Inferior parietal cortex (tissue), 1 donor: Measurements from ENCODE around the gene BEND3.
"Not testable (repeated sequence)": the region's sequence is repeated elsewhere in the genome, so short reads cannot be mapped to it uniquely, and the experiment has no call there.

Source experiments
- DNase-seq: peaks from one replicate; pipeline ENCODE4 v3.0.0-alpha.2; 2016; ENCODE audit errors: extremely low spot score

Gene BEND3

GRCh38 chr6:107121266-107121665, 6.0 kb upstream of the BEND3 start:
- no peak for DNase-seq

- no peak for DNase-seq
Measured at GRCh38 chr6:107120404-107120803, 5.1 kb upstream of the BEND3 start.

GRCh38 chr6:107118976-107119375, 3.7 kb upstream of the BEND3 start:
- no peak for DNase-seq

- not testable (repeated sequence) for DNase-seq
Measured at GRCh38 chr6:107118540-107118939, 3.2 kb upstream of the BEND3 start.

- no peak for DNase-seq
Measured at GRCh38 chr6:107116931-107117330, 1.6 kb upstream of the BEND3 start.

DNA sequence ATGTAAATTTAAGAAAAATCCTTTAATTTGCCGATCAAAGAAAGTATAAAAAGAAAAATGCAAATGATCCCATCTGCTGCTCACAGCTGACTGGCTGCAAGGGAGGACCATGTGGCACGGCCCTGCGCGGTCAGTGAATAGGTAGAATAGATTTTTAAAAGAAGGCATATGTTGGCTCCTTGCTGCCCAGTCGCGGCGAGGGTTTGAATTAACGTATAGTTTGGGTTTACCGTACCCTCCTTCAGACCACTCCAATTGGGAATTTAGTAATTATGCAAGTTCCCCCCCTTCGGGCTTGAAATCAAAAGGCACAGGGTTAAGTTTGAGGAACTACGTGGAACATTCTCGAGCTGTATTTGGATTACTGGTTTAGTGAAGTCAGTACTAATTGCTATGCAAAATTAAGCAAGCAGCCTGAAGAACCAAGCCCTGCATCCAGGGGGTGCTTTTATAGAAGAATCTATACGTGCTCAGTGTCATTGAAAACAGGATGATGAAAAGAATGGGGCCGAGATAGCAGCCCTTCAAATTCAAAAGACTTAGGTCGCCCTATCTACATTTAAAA, 1.1 kb upstream of the BEND3 start:
- DNase-seq = no peak

DNA sequence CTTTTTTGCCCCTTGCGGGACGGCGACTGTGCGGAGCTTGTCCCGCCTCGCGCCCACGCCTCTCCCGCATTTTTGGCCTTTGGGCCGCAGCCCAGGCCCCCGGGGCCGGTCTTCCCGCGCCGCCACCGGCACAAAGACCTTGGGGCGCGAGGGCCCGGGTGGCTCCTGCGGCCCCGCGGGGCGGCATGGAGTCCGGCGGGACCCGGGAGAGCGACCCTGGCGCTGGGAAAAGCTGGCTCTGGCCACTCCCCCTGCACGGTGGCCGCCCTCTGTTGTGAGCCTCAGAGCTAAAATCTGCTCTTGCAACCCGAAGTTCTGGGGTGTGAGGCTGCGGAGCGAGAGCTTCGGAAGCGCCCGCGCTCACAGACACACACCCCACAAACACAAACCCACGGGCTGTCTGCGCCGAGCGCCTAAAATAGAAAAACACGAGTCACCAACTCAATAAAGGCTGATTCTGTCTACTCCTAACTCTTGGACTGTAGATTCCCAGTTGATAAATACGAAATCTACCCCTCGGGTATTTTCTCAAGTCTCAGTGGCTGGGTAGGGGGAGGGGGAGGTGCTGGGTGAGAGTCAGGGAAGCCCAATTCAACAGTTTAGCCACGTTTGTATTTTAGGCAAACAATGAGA, 496 bp upstream of the BEND3 start:
- DNase-seq = peak; percentile 21

DNA sequence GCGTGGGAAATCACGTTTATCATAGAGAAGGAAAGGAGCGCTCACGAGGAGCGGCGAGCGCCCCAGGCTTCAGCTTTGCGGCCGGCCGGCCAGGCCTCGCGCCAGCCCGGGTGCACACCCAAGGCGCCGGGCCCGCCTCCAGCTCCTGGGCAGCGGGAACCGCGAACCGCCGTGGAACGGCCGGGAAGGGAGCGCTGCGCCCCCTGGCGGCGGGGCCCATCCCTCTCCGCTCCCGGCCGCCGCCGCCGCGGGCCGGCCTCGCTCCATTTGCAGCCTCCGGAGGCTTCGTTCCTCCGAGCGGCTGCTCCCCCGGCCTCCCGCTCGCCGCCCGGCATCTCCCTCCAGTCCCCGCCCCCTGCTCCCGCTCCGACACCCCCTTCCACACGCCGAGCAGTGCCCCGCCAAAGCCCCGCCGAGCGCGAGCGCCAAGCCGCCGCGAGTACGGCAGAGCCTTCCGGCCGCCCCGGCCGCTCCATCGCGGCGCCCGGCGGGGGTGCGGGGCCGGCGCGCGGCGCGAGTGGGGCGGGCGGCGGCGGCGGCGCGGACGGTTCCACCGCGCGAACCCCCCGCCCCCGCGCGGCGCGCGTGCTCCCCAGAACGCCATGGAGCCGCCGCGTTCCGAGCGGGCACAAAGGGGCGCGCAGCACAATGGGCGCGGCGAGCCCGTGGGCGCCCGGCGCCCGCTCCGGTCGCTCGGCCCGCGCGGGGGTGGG, 946 bp downstream of the BEND3 start:
- peak; percentile 77 for DNase-seq

DNA sequence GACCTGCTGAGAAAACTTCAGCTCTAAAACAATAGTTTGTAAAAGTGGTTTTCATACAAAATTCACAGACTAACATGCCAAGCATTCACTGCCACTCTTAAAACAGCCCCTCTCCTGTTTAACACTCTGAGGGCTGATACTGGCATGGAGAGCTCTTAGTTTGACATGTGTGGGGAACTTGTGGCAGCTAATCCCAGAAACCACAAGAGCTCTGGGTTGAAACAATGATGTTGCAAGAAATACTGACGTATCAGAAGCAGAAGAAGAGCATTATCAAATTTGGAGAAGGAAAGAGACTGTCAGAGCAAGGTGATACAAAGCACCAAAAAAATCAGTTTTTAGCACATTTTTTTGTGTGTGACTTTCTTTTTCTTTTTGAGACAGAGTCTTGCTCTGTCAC, 5.1 kb downstream of the BEND3 start:
- no peak for DNase-seq

GRCh38 chr6:107108201-107108890, 7.0 kb downstream of the BEND3 start:
- no peak for DNase-seq

- no peak for DNase-seq
Measured at GRCh38 chr6:107107791-107108190, 7.5 kb downstream of the BEND3 start.

DNA sequence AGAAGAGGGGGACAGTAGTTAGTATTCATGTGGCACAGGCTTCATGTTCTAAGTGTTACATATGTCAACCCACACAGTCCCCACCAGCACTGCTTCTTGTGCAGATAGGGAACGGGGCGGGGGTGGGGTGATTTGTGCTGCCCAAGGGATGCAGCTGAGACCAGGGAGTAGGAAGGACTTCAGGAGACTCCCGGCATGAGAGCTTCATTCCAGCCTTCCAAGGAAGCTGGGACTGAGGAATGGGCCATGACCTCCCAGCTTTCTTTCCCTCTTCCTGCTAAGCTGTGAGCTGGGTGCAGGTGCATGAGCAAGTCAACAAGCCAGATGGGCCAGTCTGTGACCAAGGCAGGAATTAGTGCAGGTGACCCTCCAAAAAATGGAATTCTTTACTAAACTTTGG, 9.2 kb downstream of the BEND3 start:
- DNase-seq = no peak

DNA sequence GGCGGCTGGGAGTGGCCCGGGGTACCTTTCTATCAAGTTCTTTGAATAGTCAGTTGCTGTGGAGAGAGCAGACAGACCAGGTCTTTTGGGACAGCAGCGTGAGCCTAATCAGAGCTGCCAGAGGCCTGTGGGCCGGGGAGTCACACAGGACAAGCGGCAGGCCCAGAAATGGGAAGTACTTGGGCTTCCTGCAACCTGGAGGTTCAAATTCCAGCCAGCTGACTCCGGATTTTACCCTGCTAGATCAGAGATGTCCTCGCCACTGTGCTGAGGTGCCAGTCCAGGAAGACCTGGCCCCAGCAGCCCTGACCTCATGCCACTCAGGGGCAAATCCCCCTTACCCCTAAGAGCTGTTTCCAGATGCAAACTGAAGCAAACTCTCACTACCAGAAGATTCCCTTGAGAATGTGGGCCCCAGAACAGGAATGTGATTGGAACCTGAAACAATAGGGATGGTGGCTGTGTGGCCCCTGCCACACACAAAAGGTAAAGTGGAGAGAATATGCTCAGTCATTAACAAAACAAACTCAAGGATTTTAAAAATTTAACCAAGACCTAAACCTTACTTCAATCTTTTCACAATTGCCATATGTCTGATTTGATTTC, 9.7 kb downstream of the BEND3 start:
- DNase-seq = no peak

DNA sequence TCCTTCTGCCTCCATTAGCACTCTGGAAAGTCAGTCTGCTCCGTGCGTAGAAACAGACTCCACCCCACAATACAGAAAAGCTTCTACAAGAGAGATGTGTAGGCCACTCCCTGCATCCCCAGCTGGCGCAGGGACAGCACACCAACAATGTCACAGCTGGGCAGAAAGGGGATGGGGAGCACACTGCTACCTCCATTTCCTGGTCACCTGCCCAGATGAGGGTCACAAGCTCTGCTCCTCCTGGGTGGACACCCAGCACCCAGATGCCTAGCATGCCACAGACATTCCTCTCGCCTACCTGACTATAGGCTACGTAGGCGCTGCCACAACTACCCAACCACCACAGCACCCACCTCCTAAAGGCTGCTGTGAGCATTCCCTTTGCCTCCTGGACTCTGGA, 12.2 kb downstream of the BEND3 start:
- DNase-seq = no peak

GRCh38 chr6:107102414-107102805, 12.9 kb downstream of the BEND3 start:
- no peak for DNase-seq

GRCh38 chr6:107101686-107102413, 13.5 kb downstream of the BEND3 start:
- DNase-seq = no peak

GRCh38 chr6:107101211-107101610, 14.1 kb downstream of the BEND3 start:
- DNase-seq = no peak

DNA sequence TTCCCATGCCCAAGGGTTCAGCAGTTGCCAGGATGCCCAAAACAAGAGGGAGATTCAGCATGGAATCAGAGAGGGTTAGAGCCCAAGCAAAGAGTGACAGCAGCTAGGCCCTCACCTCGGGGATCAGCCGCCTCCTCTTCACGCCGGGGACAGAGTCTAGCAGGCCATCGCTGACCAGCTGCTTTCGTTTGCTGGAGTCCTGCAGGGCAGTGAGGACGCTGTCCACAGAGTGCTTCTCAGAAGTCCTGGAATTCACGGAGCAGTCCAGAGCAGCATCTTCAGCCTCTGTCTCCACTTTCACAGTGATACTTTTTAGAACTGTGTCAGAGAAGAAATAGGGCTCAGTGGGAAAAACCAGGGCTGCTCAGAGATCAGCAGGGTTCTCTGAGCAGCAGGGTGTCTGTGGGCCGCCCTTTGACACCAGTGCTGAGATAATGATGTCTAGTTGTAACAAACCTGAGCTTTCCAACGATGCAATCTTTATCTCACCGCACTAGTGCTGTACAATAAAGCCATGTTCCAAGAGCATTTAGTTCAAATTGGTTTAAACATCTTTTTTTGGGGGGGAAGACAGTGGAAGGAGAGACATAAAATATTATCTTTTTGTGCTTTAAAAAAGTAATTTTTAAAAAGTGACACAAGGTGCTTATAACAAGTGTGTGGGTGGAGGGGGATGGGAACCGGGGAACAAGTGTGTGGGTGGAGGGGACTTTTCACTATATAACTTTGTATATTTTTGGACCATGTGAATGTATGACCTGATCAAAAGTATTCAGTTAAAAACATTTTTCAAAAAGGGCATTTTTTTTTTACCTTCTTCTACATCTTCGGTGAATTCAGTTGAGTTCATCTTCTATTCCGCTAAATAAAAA, 16.6 kb downstream of the BEND3 start:
- no peak for DNase-seq

- not testable (repeated sequence) for DNase-seq
Measured at GRCh38 chr6:107084459-107084858, 30.9 kb downstream of the BEND3 start.

- no peak for DNase-seq
Measured at GRCh38 chr6:107083921-107084320, 31.4 kb downstream of the BEND3 start.
